ENCODE data around the gene CXCL14. TPM values are rescaled to one million over a fixed set of nuclear protein-coding genes. Genes with fewer than 3 reads are reported as not detected.

Gene CXCL14
- total RNA-seq, 2 donors from 2014 or later = not detected

GRCh38 chr5:135570453-135570764 lies 8.4 kb downstream of the CXCL14 start:
- DNase-seq = no peak
- Mint-ChIP-seq H3K27me3 (ENCODE audit: low read depth) (peaks cover 1% of the 10 kb centered on the region), H3K4me1 (ENCODE audit: low read depth) (no peaks in the 10 kb centered on the region), H3K9me3 (no peaks in the 10 kb centered on the region), H3K4me3 (no peak overlapping the region), H3K36me3 (ENCODE audit: insufficient read depth in 2 of 2) (no peaks in the 10 kb centered on the region), H3K27ac (no peak overlapping the region)
- ATAC-seq (replicated peaks in 1 of 2) = no peak

- Mint-ChIP-seq H3K9me3 (no peaks in the 10 kb centered on the region), H3K36me3 (ENCODE audit: insufficient read depth in 2 of 2) (no peaks in the 10 kb centered on the region), H3K4me3 (no peak overlapping the region), H3K27me3 (ENCODE audit: low read depth) (no peaks in the 10 kb centered on the region), H3K27ac (no peak overlapping the region), H3K4me1 (ENCODE audit: low read depth) (no peaks in the 10 kb centered on the region)
- DNase-seq = peak in 1 of 2 donors; percentile 10
- no peak for ATAC-seq (replicated peaks in 1 of 2)
Observed at GRCh38 chr5:135569755-135570452, 8.9 kb downstream of the CXCL14 start.

- H3K4me1 Mint-ChIP-seq (ENCODE audit: low read depth) = no peaks in the 10 kb centered on the region
- no peaks in the 10 kb centered on the region for H3K27me3 Mint-ChIP-seq (ENCODE audit: low read depth)
Observed at GRCh38 chr5:135568923-135569360, 9.8 kb downstream of the CXCL14 start.

GRCh38 chr5:135568246-135568645 lies 10.5 kb downstream of the CXCL14 start:
- no peak overlapping the region for H3K4me3 Mint-ChIP-seq
- no peaks in the 10 kb centered on the region for H3K4me1 Mint-ChIP-seq (ENCODE audit: low read depth)
- no peak for ATAC-seq (replicated peaks in 1 of 2)
- no peaks in the 10 kb centered on the region for H3K9me3 Mint-ChIP-seq
- no peak for DNase-seq
- H3K27ac Mint-ChIP-seq = no peak overlapping the region
- no peaks in the 10 kb centered on the region for H3K27me3 Mint-ChIP-seq (ENCODE audit: low read depth)
- no peaks in the 10 kb centered on the region for H3K36me3 Mint-ChIP-seq (ENCODE audit: insufficient read depth in 2 of 2)

More at GRCh38 chr5:135568923-135569360, 9.8 kb downstream of the CXCL14 start:
- ATAC-seq (replicated peaks in 1 of 2) (no peak), DNase-seq (no peak)
- H3K36me3 Mint-ChIP-seq (ENCODE audit: insufficient read depth in 2 of 2) = no peaks in the 10 kb centered on the region
- no peak overlapping the region for H3K27ac Mint-ChIP-seq
- H3K9me3 Mint-ChIP-seq = no peaks in the 10 kb centered on the region
- H3K4me3 Mint-ChIP-seq = no peak overlapping the region

- ATAC-seq (replicated peaks in 1 of 2) (no peak), DNase-seq (no peak)
- Mint-ChIP-seq H3K27me3 (ENCODE audit: low read depth) (no peaks in the 10 kb centered on the region), H3K4me1 (ENCODE audit: low read depth) (no peaks in the 10 kb centered on the region), H3K27ac (no peak overlapping the region), H3K9me3 (no peaks in the 10 kb centered on the region), H3K4me3 (no peak overlapping the region), H3K36me3 (ENCODE audit: insufficient read depth in 2 of 2) (no peaks in the 10 kb centered on the region)
Observed at GRCh38 chr5:135567661-135568060, 11.1 kb downstream of the CXCL14 start.

GRCh38 chr5:135566422-135567400 lies 12.1 kb downstream of the CXCL14 start:
- no peak overlapping the region for H3K27ac Mint-ChIP-seq
- no peaks in the 10 kb centered on the region for H3K9me3 Mint-ChIP-seq

GRCh38 chr5:135565725-135566421 lies 12.9 kb downstream of the CXCL14 start:
- H3K4me3 Mint-ChIP-seq = no peak overlapping the region
- H3K36me3 Mint-ChIP-seq (ENCODE audit: insufficient read depth in 2 of 2) = no peaks in the 10 kb centered on the region
- H3K9me3 Mint-ChIP-seq = no peaks in the 10 kb centered on the region
- no peaks in the 10 kb centered on the region for H3K27me3 Mint-ChIP-seq (ENCODE audit: low read depth)
- no peak overlapping the region for H3K27ac Mint-ChIP-seq
- DNase-seq = peak; percentile 77 to 80
- peak; percentile 60 to 66 for ATAC-seq (replicated peaks in 1 of 2)
- no peaks in the 10 kb centered on the region for H3K4me1 Mint-ChIP-seq (ENCODE audit: low read depth)

More at GRCh38 chr5:135566422-135567400, 12.1 kb downstream of the CXCL14 start:
- Mint-ChIP-seq H3K27me3 (ENCODE audit: low read depth) (no peaks in the 10 kb centered on the region), H3K4me3 (no peak overlapping the region), H3K36me3 (ENCODE audit: insufficient read depth in 2 of 2) (no peaks in the 10 kb centered on the region), H3K4me1 (ENCODE audit: low read depth) (no peaks in the 10 kb centered on the region)
- DNase-seq (no peak), ATAC-seq (replicated peaks in 1 of 2) (no peak)

- Mint-ChIP-seq H3K36me3 (ENCODE audit: insufficient read depth in 2 of 2) (no peaks in the 10 kb centered on the region), H3K4me3 (no peak overlapping the region), H3K27ac (no peak overlapping the region), H3K4me1 (ENCODE audit: low read depth) (no peaks in the 10 kb centered on the region), H3K27me3 (ENCODE audit: low read depth) (peaks cover 3% of the 10 kb centered on the region), H3K9me3 (no peaks in the 10 kb centered on the region)
- ATAC-seq (replicated peaks in 1 of 2) (no peak), DNase-seq (no peak)
Observed at GRCh38 chr5:135565266-135565665, 13.5 kb downstream of the CXCL14 start.

- H3K4me3 Mint-ChIP-seq = no peak overlapping the region
- ATAC-seq (replicated peaks in 1 of 2) (no peak), DNase-seq (no peak)
- H3K27me3 Mint-ChIP-seq (ENCODE audit: low read depth) = peaks cover 12% of the 10 kb centered on the region
- H3K27ac Mint-ChIP-seq = no peak overlapping the region
- H3K36me3 Mint-ChIP-seq (ENCODE audit: insufficient read depth in 2 of 2) = no peaks in the 10 kb centered on the region
- no peaks in the 10 kb centered on the region for H3K9me3 Mint-ChIP-seq
- no peaks in the 10 kb centered on the region for H3K4me1 Mint-ChIP-seq (ENCODE audit: low read depth)
Observed at GRCh38 chr5:135564331-135564730, 14.5 kb downstream of the CXCL14 start.

- no peaks in the 10 kb centered on the region for H3K9me3 Mint-ChIP-seq
- peaks cover 36% of the 10 kb centered on the region for H3K27me3 Mint-ChIP-seq (ENCODE audit: low read depth)
- H3K4me3 Mint-ChIP-seq = no peak overlapping the region
- no peak overlapping the region for H3K27ac Mint-ChIP-seq
- no peaks in the 10 kb centered on the region for H3K36me3 Mint-ChIP-seq (ENCODE audit: insufficient read depth in 2 of 2)
- no peak for DNase-seq
- no peak for ATAC-seq (replicated peaks in 1 of 2)
- H3K4me1 Mint-ChIP-seq (ENCODE audit: low read depth) = no peaks in the 10 kb centered on the region
Observed at GRCh38 chr5:135561266-135561665, 17.5 kb downstream of the CXCL14 start.

GRCh38 chr5:135560858-135561257 lies 17.9 kb downstream of the CXCL14 start:
- Mint-ChIP-seq H3K36me3 (ENCODE audit: insufficient read depth in 2 of 2) (no peaks in the 10 kb centered on the region), H3K27ac (no peak overlapping the region), H3K4me1 (ENCODE audit: low read depth) (no peaks in the 10 kb centered on the region), H3K9me3 (no peaks in the 10 kb centered on the region), H3K27me3 (ENCODE audit: low read depth) (peaks cover 40% of the 10 kb centered on the region), H3K4me3 (no peak overlapping the region)
- DNase-seq (peak; percentile 81 to 83), ATAC-seq (replicated peaks in 1 of 2) (peak; percentile 93 to 96)

GRCh38 chr5:135559354-135559753 lies 19.4 kb downstream of the CXCL14 start:
- peaks cover 46% of the 10 kb centered on the region for H3K27me3 Mint-ChIP-seq (ENCODE audit: low read depth)
- no peaks in the 10 kb centered on the region for H3K4me1 Mint-ChIP-seq (ENCODE audit: low read depth)

More at GRCh38 chr5:135559354-135559753, 19.4 kb downstream of the CXCL14 start:
- no peaks in the 10 kb centered on the region for H3K36me3 Mint-ChIP-seq (ENCODE audit: insufficient read depth in 2 of 2)
- ATAC-seq (replicated peaks in 1 of 2) (no peak), DNase-seq (no peak)
- H3K27ac Mint-ChIP-seq = no peak overlapping the region
- H3K4me3 Mint-ChIP-seq = no peak overlapping the region
- no peaks in the 10 kb centered on the region for H3K9me3 Mint-ChIP-seq

Measured in activated T-cell treated with anti-CD3 and anti-CD28 coated beads, Interleukin-2, amount 50 U/mL, for 72 hours (primary cell).